ENCODE measurements around the gene TRIM33.

Gene TRIM33

GRCh38 chr1:114550336-114550735 is 39.3 kb upstream of the TRIM33 start:
- TF ChIP-seq REST (IDR thresholded peaks at IDR 0.05; ENCODE audit: insufficient replicate concordance, low read depth): no peak
- no peak for TF ChIP-seq GABPA (IDR thresholded peaks at IDR 0.05; ENCODE audit: low read depth)
- TF ChIP-seq SPI1 (IDR thresholded peaks at IDR 0.05; ENCODE audit: borderline replicate concordance, low read depth): no peak
- no peak for TF ChIP-seq POLR2AphosphoS5 (IDR thresholded peaks at IDR 0.05; ENCODE audit: low read depth)
- Histone ChIP-seq H3K27ac (replicated peaks) (no peak overlapping the region), H3K27me3 (ENCODE audit: insufficient read depth, poor library complexity, severe bottlenecking) (no peaks in the 10 kb centered on the region), H3K4me3 (replicated peaks; ENCODE audit: insufficient read depth, low read length) (no peak overlapping the region)
- DNase-seq (ENCODE audit: low read depth in 1 of 2, low spot score in 1 of 2): no peak

- H3K27ac ChIP-seq (replicated peaks): no peak overlapping the region
- TF ChIP-seq GABPA (IDR thresholded peaks at IDR 0.05; ENCODE audit: low read depth) (no peak), POLR2AphosphoS5 (IDR thresholded peaks at IDR 0.05; ENCODE audit: low read depth) (no peak), CTCF (IDR thresholded peaks at IDR 0.05; ENCODE audit: insufficient read depth, low read length) (no peak), SPI1 (IDR thresholded peaks at IDR 0.05; ENCODE audit: borderline replicate concordance, low read depth) (no peak), REST (IDR thresholded peaks at IDR 0.05; ENCODE audit: insufficient replicate concordance, low read depth) (no peak)
- peak; percentile 43 to 54 for DNase-seq (ENCODE audit: low read depth in 1 of 2, low spot score in 1 of 2)
- H3K4me3 ChIP-seq (replicated peaks; ENCODE audit: insufficient read depth, low read length): no peak overlapping the region
- no peaks in the 10 kb centered on the region for H3K27me3 ChIP-seq (ENCODE audit: insufficient read depth, poor library complexity, severe bottlenecking)
These were observed 38.1 kb upstream of the TRIM33 start for GRCh38 chr1:114549137-114549536.

- TF ChIP-seq SPI1 (IDR thresholded peaks at IDR 0.05; ENCODE audit: borderline replicate concordance, low read depth) (no peak), REST (IDR thresholded peaks at IDR 0.05; ENCODE audit: insufficient replicate concordance, low read depth) (no peak), POLR2AphosphoS5 (IDR thresholded peaks at IDR 0.05; ENCODE audit: low read depth) (no peak), GABPA (IDR thresholded peaks at IDR 0.05; ENCODE audit: low read depth) (no peak), CTCF (IDR thresholded peaks at IDR 0.05; ENCODE audit: insufficient read depth, low read length) (no peak)
- DNase-seq (ENCODE audit: low read depth in 1 of 2, low spot score in 1 of 2): no peak
- H3K27ac ChIP-seq (replicated peaks): no peak overlapping the region
These were observed 36.1 kb upstream of the TRIM33 start for GRCh38 chr1:114547076-114547475.

More at GRCh38 chr1:114547076-114547475, 36.1 kb upstream of the TRIM33 start:
- no peak overlapping the region for H3K4me3 ChIP-seq (replicated peaks; ENCODE audit: insufficient read depth, low read length)
- no peaks in the 10 kb centered on the region for H3K27me3 ChIP-seq (ENCODE audit: insufficient read depth, poor library complexity, severe bottlenecking)

Data from HL-60 (cell line).